AG04449 (cell line): ENCODE measurements around the gene ANO2.

Experiments used
- CTCF ChIA-PET: fragments of 350-600 bp; formaldehyde crosslinking; extraction: SDS; loops from one replicate; lab custom pipeline; 2021; ENCODE audit warnings: antibody characterized with exemption; lab: Yijun Ruan, JAX
- POLR2A ChIA-PET: fragments of 400-600, 350-600 bp; formaldehyde crosslinking; extraction: SDS; loops from one replicate; lab custom pipeline; 2020; ENCODE audit warnings: antibody characterized with exemption, inconsistent platforms; lab: Yijun Ruan, JAX
- DNase-seq: peaks from one replicate; pipeline ENCODE4 v3.0.0-alpha.2; 2010; ENCODE audit warnings: low read depth, low spot score
- H3K4me3 ChIP-seq: 2 replicates; pipeline ENCODE4 v1.5.1; 2011; ENCODE audit warnings: low read depth, mild to moderate bottlenecking, control low read depth, low read length
- TF ChIP-seq, protein P1 (sequence below): IDR thresholded peaks from one replicate; pipeline ENCODE4 v1.5.1; 2011; ENCODE audit warnings: mild to moderate bottlenecking, moderate library complexity, low read length, control low read depth, inconsistent platforms; ENCODE audit not compliant: insufficient read depth; ENCODE audit errors: missing control alignments

The ANO2 gene

GRCh38 chr12:5921027-5921909 is 23.8 kb downstream of the ANO2 start:
- TF ChIP-seq, protein P1, sequence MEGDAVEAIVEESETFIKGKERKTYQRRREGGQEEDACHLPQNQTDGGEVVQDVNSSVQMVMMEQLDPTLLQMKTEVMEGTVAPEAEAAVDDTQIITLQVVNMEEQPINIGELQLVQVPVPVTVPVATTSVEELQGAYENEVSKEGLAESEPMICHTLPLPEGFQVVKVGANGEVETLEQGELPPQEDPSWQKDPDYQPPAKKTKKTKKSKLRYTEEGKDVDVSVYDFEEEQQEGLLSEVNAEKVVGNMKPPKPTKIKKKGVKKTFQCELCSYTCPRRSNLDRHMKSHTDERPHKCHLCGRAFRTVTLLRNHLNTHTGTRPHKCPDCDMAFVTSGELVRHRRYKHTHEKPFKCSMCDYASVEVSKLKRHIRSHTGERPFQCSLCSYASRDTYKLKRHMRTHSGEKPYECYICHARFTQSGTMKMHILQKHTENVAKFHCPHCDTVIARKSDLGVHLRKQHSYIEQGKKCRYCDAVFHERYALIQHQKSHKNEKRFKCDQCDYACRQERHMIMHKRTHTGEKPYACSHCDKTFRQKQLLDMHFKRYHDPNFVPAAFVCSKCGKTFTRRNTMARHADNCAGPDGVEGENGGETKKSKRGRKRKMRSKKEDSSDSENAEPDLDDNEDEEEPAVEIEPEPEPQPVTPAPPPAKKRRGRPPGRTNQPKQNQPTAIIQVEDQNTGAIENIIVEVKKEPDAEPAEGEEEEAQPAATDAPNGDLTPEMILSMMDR, result no peak
- DNase-seq, result no peak
- ChIA-PET POLR2A (no interaction called here), CTCF (no interaction called here)
- H3K4me3 ChIP-seq, result no peak overlapping the region

- no peak for DNase-seq
- TF ChIP-seq, protein P1, result no peak
- CTCF ChIA-PET, result no interaction called here
- POLR2A ChIA-PET, result no interaction called here
- no peak overlapping the region for H3K4me3 ChIP-seq
Measured at GRCh38 chr12:5916785-5917290, 28.2 kb downstream of the ANO2 start.

DNA sequence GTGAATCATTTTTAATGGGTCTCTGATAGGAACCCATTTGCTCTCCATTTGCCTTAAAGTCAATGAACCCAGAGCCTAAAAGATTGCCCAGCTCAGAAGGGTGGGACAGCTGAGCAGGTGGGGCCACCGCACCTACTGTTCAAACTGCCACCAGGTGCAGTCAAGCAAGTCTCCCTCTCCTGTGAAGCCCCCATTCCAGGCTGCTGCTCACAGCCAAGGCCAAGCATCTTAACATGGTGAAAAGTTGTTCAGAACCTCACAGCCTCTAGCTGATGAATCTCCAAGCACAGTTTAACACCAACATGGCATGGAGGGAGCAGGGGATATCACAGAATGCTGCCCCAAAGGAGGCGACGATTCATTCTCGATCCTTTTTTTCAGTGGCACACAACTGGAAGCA is 29.5 kb downstream of the ANO2 start:
- H3K4me3 ChIP-seq, result no peak overlapping the region
- DNase-seq, result no peak
- TF ChIP-seq, protein P1, result no peak
- ChIA-PET POLR2A (no interaction called here), CTCF (no interaction called here)

- H3K4me3 ChIP-seq, result no peak overlapping the region
- CTCF ChIA-PET, result no interaction called here
- TF ChIP-seq, protein P1, result no peak
- DNase-seq, result no peak
- POLR2A ChIA-PET, result no interaction called here
Measured at GRCh38 chr12:5914387-5915149, 30.5 kb downstream of the ANO2 start.

DNA sequence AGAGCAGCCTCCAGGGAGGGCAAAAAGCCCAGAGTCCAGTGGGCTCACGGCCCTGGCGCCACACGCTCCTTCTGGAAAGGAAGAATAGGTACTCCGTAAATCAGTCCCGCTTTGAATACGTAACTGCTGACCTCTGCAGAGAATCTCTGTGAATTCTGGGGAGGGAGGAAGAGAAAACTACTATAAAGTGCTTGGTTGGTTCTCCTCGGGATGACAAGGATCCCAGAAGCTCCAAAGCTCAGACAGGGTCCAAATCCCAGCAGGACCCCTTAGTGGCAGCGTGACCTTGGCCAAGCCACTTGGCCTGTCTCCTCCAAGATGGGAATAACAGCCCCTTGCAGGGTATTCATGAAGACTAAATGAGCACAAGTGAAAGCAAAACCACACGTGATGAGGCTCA is 31.7 kb downstream of the ANO2 start:
- no peak for DNase-seq
- TF ChIP-seq, protein P1, result no peak
- POLR2A ChIA-PET, result no interaction called here
- H3K4me3 ChIP-seq, result no peak overlapping the region
- CTCF ChIA-PET, result no interaction called here
